H9 (cell line): ENCODE data around the gene BTBD8. TPM values are rescaled to one million over a fixed set of nuclear protein-coding genes. Genes with fewer than 3 reads are reported as not detected.

Source experiments
- DNase-seq: peaks from one replicate; pipeline ENCODE4 v3.0.0-alpha.2; 2017
- H2AFZ ChIP-seq: one replicate; pipeline ENCODE4 v1.6.1; 2013; ENCODE audit warnings: mild to moderate bottlenecking, low read length, control low read depth, moderate library complexity
- H2AK5ac ChIP-seq: 2 replicates; pipeline ENCODE4 v1.6.1; 2013; ENCODE audit warnings: low read length, control low read depth, mixed read lengths; ENCODE audit not compliant: insufficient read length
- H2BK120ac ChIP-seq: one replicate; pipeline ENCODE4 v1.6.1; 2013; ENCODE audit warnings: low read depth, mild to moderate bottlenecking, low read length, control low read depth, inconsistent platforms; ENCODE audit not compliant: poor library complexity, severe bottlenecking
- H2BK12ac ChIP-seq: 2 replicates; pipeline ENCODE4 v1.6.1; 2013; ENCODE audit warnings: low read length, control low read depth, mixed read lengths, low read depth; ENCODE audit not compliant: insufficient read length
- H2BK15ac ChIP-seq: 2 replicates; pipeline ENCODE4 v1.6.1; 2013; ENCODE audit warnings: low read depth, low read length, control low read depth
- H2BK20ac ChIP-seq: one replicate; pipeline ENCODE4 v1.6.1; 2013; ENCODE audit warnings: low read depth, mild to moderate bottlenecking, low read length, control low read depth, inconsistent platforms; ENCODE audit not compliant: poor library complexity, severe bottlenecking
- H2BK5ac ChIP-seq: 2 replicates; pipeline ENCODE4 v1.6.1; 2013; ENCODE audit warnings: low read length, control low read depth, mixed read lengths; ENCODE audit not compliant: insufficient read length
- H3K14ac ChIP-seq: 2 replicates; pipeline ENCODE4 v1.6.1; 2013; ENCODE audit warnings: low read length, control low read depth; ENCODE audit not compliant: insufficient read depth
- H3K18ac ChIP-seq: 2 replicates; pipeline ENCODE4 v1.6.1; 2013; ENCODE audit warnings: low read depth, mild to moderate bottlenecking, mixed read lengths, low read length, control low read depth; ENCODE audit not compliant: insufficient read length
- H3K23ac ChIP-seq: 2 replicates; pipeline ENCODE4 v1.6.1; 2013; ENCODE audit warnings: low read length, control low read depth, mixed read lengths, low read depth; ENCODE audit not compliant: insufficient read length
- H3K23me2 ChIP-seq: 2 replicates; pipeline ENCODE4 v1.6.1; 2013; ENCODE audit warnings: low read depth, mild to moderate bottlenecking, mixed read lengths, low read length, control low read depth; ENCODE audit not compliant: insufficient read length, poor library complexity, severe bottlenecking
- H3K27ac ChIP-seq: 2 replicates; pipeline ENCODE4 v1.5.1; 2013; ENCODE audit warnings: low read length, control low read depth, mixed read lengths, low read depth; ENCODE audit not compliant: insufficient read length
- H3K27me3 ChIP-seq: 2 replicates; pipeline ENCODE4 v1.6.1; 2013; ENCODE audit warnings: low read length, control low read depth, inconsistent platforms; ENCODE audit not compliant: insufficient read depth
- H3K4ac ChIP-seq: 2 replicates; pipeline ENCODE4 v1.6.1; 2013; ENCODE audit warnings: low read depth, mild to moderate bottlenecking, control low read depth, inconsistent platforms, low read length, moderate library complexity
- H3K4me1 ChIP-seq: 2 replicates; pipeline ENCODE4 v1.6.1; 2013; ENCODE audit warnings: low read length, control low read depth, inconsistent platforms; ENCODE audit not compliant: insufficient read depth
- H3K4me2 ChIP-seq: 2 replicates; pipeline ENCODE4 v1.6.1; 2013; ENCODE audit warnings: low read length, control low read depth, mixed read lengths; ENCODE audit not compliant: insufficient read length, insufficient read depth
- H3K56ac ChIP-seq: 2 replicates; pipeline ENCODE4 v1.6.1; 2013; ENCODE audit warnings: low read depth, mild to moderate bottlenecking, mixed read lengths, low read length, control low read depth; ENCODE audit not compliant: insufficient read length
- H3K79me1 ChIP-seq: 2 replicates; pipeline ENCODE4 v1.6.1; 2013; ENCODE audit warnings: low read depth, mild to moderate bottlenecking, moderate library complexity, low read length, control low read depth, inconsistent platforms; ENCODE audit not compliant: insufficient read depth, poor library complexity, severe bottlenecking
- H3K79me2 ChIP-seq: 2 replicates; pipeline ENCODE4 v1.6.1; 2013; ENCODE audit warnings: low read length, control low read depth, inconsistent platforms; ENCODE audit not compliant: insufficient read depth
- H3K9ac ChIP-seq: 2 replicates; pipeline ENCODE4 v1.6.1; 2013; ENCODE audit warnings: low read length, control low read depth, mixed read lengths; ENCODE audit not compliant: insufficient read length; ENCODE audit errors: extremely low read depth
- H3K9me3 ChIP-seq: one replicate; pipeline ENCODE4 v1.6.1; 2013; ENCODE audit warnings: low read depth, low read length, inconsistent platforms; ENCODE audit not compliant: control insufficient read depth
- H3T11ph ChIP-seq: one replicate; pipeline ENCODE4 v1.6.1; 2013; ENCODE audit warnings: mild to moderate bottlenecking, low read length, control low read depth, inconsistent platforms
- H4K20me1 ChIP-seq: one replicate; pipeline ENCODE4 v1.6.1; 2013; ENCODE audit not compliant: control insufficient read depth, insufficient read length, insufficient read depth
- H4K5ac ChIP-seq: 2 replicates; pipeline ENCODE4 v1.6.1; 2013; ENCODE audit warnings: low read depth, mild to moderate bottlenecking, mixed read lengths, low read length, control low read depth; ENCODE audit not compliant: insufficient read length
- H4K8ac ChIP-seq: replicated peaks from 2 replicates; pipeline ENCODE4 v1.6.1; 2013; ENCODE audit warnings: low read length, control low read depth, mixed read lengths, low read depth; ENCODE audit not compliant: insufficient read length
- H4K91ac ChIP-seq: 2 replicates; pipeline ENCODE4 v1.6.1; 2013; ENCODE audit warnings: low read depth, mild to moderate bottlenecking, moderate library complexity, mixed read lengths, low read length, control low read depth; ENCODE audit not compliant: insufficient read length
- H3K27ac Mint-ChIP-seq, 3 experiments: 2 replicates in 2 of 3; 3 replicates in 1 of 3; pipeline ENCODE4 v1.8.0; 2020 to 2021; ENCODE audit warnings: mixed read lengths in 3 of 3, mild to moderate bottlenecking in 1 of 3, moderate library complexity in 1 of 3
- H3K27me3 Mint-ChIP-seq: 2 replicates; pipeline ENCODE4 v1.8.0; 2021; ENCODE audit warnings: low read depth, mild to moderate bottlenecking, moderate library complexity, mixed read lengths
- H3K36me3 Mint-ChIP-seq, 3 experiments: 2 replicates in 2 of 3; 3 replicates in 1 of 3; pipeline ENCODE4 v1.8.0; 2020 to 2021; ENCODE audit warnings: low read depth in 3 of 3, mixed read lengths in 3 of 3; ENCODE audit not compliant: insufficient read depth in 1 of 3
- H3K4me1 Mint-ChIP-seq, 2 experiments: 2 replicates each; pipeline ENCODE4 v1.8.0; 2020; ENCODE audit warnings: mixed read lengths in 2 of 2
- H3K4me3 Mint-ChIP-seq, 2 experiments: 2 replicates in 1 of 2; 3 replicates in 1 of 2; pipeline ENCODE4 v1.8.0; 2020 to 2021; ENCODE audit warnings: mild to moderate bottlenecking in 2 of 2, mixed read lengths in 2 of 2, moderate library complexity in 1 of 2
- H3K9me3 Mint-ChIP-seq, 2 experiments: 2 replicates in 1 of 2; 3 replicates in 1 of 2; pipeline ENCODE4 v1.8.0; 2020; ENCODE audit warnings: mild to moderate bottlenecking in 2 of 2, mixed read lengths in 2 of 2, moderate library complexity in 1 of 2
- WGBS: extraction: QIAGEN DNeasy Blood & Tissue Kit; methylation state at CpG from one replicate; pipeline ENCODE4 v1.1.7; 2013; ENCODE audit warnings: missing lambda C conversion rate, low lambda C conversion rate, mixed read lengths; ENCODE audit not compliant: insufficient read length; ENCODE audit errors: extremely low coverage; 5-methylcytosine and 5-hydroxymethylcytosine counted together
- total RNA-seq: library from RNA; stranded (reverse); gene quantifications from 2 replicates; pipeline ENCODE4 v1.2.1, GENCODE V29; 2021
- TF ChIP-seq, protein P1 (sequence below): fragments of 200-600 bp; sonication (generic); conservative IDR thresholded peaks from 3 replicates; pipeline ENCODE4 v1.8.0; 2021; ENCODE audit warnings: antibody characterized with exemption, mild to moderate bottlenecking

BTBD8 gene
- total RNA-seq, 1 experiment from 2014 or later = 1.4 TPM

DNA sequence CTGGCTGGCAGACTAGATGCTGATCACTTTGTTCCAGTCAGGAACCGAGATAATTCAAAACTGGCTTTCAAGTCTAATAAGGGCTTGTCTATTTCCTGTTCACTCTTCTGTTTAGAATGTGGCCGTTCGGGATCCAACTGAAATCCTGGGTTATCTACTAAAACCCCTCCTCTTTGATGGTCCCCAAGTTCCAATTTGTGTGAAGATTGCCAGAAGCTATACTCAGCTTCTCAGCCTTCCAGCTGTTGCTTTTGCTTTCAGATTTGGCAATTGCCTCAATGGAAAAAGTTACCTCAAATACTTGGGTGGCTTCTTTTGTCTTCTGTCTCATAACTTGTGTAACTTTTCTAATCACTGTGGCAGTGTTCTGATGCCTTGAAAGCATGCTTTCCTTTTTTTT lies 43.7 kb downstream of the BTBD8 start:
- H4K20me1 ChIP-seq = no peaks in the 10 kb centered on the region
- H3K36me3 Mint-ChIP-seq = no peaks in the 10 kb centered on the region
- no peak overlapping the region for H3K27ac Mint-ChIP-seq
- no peak overlapping the region for H2AK5ac ChIP-seq
- no peak for DNase-seq
- no peaks in the 10 kb centered on the region for H3K4me1 ChIP-seq
- H3K9ac ChIP-seq = no peak overlapping the region
- H3K14ac ChIP-seq = no peak overlapping the region
- H3K79me2 ChIP-seq = no peaks in the 10 kb centered on the region
- no peak overlapping the region for H2BK20ac ChIP-seq
- H2AFZ ChIP-seq = no peak overlapping the region
- H3K23me2 ChIP-seq = no peaks in the 10 kb centered on the region
- WGBS = no CpG with 5 or more reads among the region's 3 CpGs
- no peaks in the 10 kb centered on the region for H3K9me3 ChIP-seq
- no peak overlapping the region for H4K91ac ChIP-seq
- no peak overlapping the region for H3K4ac ChIP-seq
- H3K79me1 ChIP-seq = no peaks in the 10 kb centered on the region
- no peaks in the 10 kb centered on the region for H3K27me3 Mint-ChIP-seq
- H3K4me3 Mint-ChIP-seq = no peak overlapping the region
- no peak overlapping the region for H4K5ac ChIP-seq
- H2BK5ac ChIP-seq = no peak overlapping the region
- H3K4me2 ChIP-seq = no peak overlapping the region
- H3K18ac ChIP-seq = no peak overlapping the region
- no peak overlapping the region for H3T11ph ChIP-seq
- no peak overlapping the region for H2BK12ac ChIP-seq
- no peaks in the 10 kb centered on the region for H3K4me1 Mint-ChIP-seq
- H2BK15ac ChIP-seq = no peak overlapping the region
- H3K23ac ChIP-seq = no peak overlapping the region
- no peak overlapping the region for H3K56ac ChIP-seq
- no peak overlapping the region for H3K27ac ChIP-seq
- no peaks in the 10 kb centered on the region for H3K9me3 Mint-ChIP-seq
- no peaks in the 10 kb centered on the region for H3K27me3 ChIP-seq
- H4K8ac ChIP-seq = no peak overlapping the region
- no peak overlapping the region for H2BK120ac ChIP-seq
- TF ChIP-seq, protein P1, sequence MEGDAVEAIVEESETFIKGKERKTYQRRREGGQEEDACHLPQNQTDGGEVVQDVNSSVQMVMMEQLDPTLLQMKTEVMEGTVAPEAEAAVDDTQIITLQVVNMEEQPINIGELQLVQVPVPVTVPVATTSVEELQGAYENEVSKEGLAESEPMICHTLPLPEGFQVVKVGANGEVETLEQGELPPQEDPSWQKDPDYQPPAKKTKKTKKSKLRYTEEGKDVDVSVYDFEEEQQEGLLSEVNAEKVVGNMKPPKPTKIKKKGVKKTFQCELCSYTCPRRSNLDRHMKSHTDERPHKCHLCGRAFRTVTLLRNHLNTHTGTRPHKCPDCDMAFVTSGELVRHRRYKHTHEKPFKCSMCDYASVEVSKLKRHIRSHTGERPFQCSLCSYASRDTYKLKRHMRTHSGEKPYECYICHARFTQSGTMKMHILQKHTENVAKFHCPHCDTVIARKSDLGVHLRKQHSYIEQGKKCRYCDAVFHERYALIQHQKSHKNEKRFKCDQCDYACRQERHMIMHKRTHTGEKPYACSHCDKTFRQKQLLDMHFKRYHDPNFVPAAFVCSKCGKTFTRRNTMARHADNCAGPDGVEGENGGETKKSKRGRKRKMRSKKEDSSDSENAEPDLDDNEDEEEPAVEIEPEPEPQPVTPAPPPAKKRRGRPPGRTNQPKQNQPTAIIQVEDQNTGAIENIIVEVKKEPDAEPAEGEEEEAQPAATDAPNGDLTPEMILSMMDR = no peak
